LNCAP (cell line): ENCODE data around the gene ATP9A.

Source experiments
- CTCF ChIP-seq: fragments of 450-650 bp; IDR thresholded peaks from 2 replicates; pipeline ENCODE4 v1.5.1; 2017; ENCODE audit warnings: mild to moderate bottlenecking

Gene ATP9A

GRCh38 chr20:51750037-51750769 lies 18.0 kb downstream of the ATP9A start:
- no peak for TF ChIP-seq CTCF

- no peak for TF ChIP-seq CTCF
Observed at GRCh38 chr20:51749674-51750036, 18.5 kb downstream of the ATP9A start.

GRCh38 chr20:51747182-51747911 lies 20.8 kb downstream of the ATP9A start:
- TF ChIP-seq CTCF, result no peak

GRCh38 chr20:51745804-51746203 lies 22.4 kb downstream of the ATP9A start:
- TF ChIP-seq CTCF, result no peak

- no peak for TF ChIP-seq CTCF
Observed at GRCh38 chr20:51740838-51741237, 27.4 kb downstream of the ATP9A start.

GRCh38 chr20:51739722-51740249 lies 28.4 kb downstream of the ATP9A start:
- no peak for TF ChIP-seq CTCF

GRCh38 chr20:51738877-51739447 lies 29.2 kb downstream of the ATP9A start:
- TF ChIP-seq CTCF, result no peak
